ENCODE results near the gene CHP1. TPM values are rescaled to one million over a fixed set of nuclear protein-coding genes. Genes with fewer than 3 reads are reported as not detected.

The CHP1 gene
- total RNA-seq, 2 experiments from 2014 or later = 32.4 to 52.4 TPM

GRCh38 chr15:41256577-41257038 lies 25.5 kb downstream of the CHP1 start:
- POLR2A ChIA-PET = no interaction called here
- DNase-seq (ENCODE audit: low spot score) = no peak

GRCh38 chr15:41258750-41259471 lies 27.8 kb downstream of the CHP1 start:
- TF ChIP-seq EZH2phosphoT487 (IDR thresholded peaks at IDR 0.05; ENCODE audit: borderline replicate concordance, low read depth, low read length) (no peak), CTCF (conservative IDR thresholded peaks at IDR 0.05; ENCODE audit: low read length) (no peak)
- H3K36me3 ChIP-seq (ENCODE audit: insufficient read depth, low read length) = peaks cover 26% of the 10 kb centered on the region
- no peak overlapping the region for H2AFZ ChIP-seq (ENCODE audit: low read length)
- ChIA-PET POLR2A (interaction anchor here (0.5 to 1.3 kb wide), 4 partner anchors 13 to 150 kb away, joined by 3 to 6 read pairs (median 4); no protein-coding TSS in a partner anchor), CTCF (ENCODE audit: unreplicated experiment) (no interaction called here)
- intact Hi-C loops (cut with micrococcal nuclease; ENCODE audit: unreplicated experiment) = no loop called here
- H3K79me2 ChIP-seq (ENCODE audit: insufficient read depth, low read depth, low read length) = no peaks in the 10 kb centered on the region
- H3K4me3 ChIP-seq (ENCODE audit: low read depth, low read length, poor library complexity, severe bottlenecking) = no peak overlapping the region
- H3K4me2 ChIP-seq (ENCODE audit: low read length) = no peak overlapping the region
- no peaks in the 10 kb centered on the region for H3K9me3 ChIP-seq (ENCODE audit: low read length)
- H3K9me2 ChIP-seq (ENCODE audit: insufficient read depth, low read length) = no peaks in the 10 kb centered on the region
- no peaks in the 10 kb centered on the region for H4K20me1 ChIP-seq (ENCODE audit: insufficient read depth, low read length)
- no TSS peak for BruUV-seq (replicated peaks)
- H3K4me1 ChIP-seq (ENCODE audit: insufficient read depth, low read length, poor library complexity, severe bottlenecking) = peaks cover 24% of the 10 kb centered on the region
- peak; percentile 47 for DNase-seq (ENCODE audit: low spot score)
- H3K27ac ChIP-seq (ENCODE audit: low read depth, low read length, poor library complexity, severe bottlenecking) = peak overlapping the region; percentile 11

More at GRCh38 chr15:41256577-41257038, 25.5 kb downstream of the CHP1 start:
- BruUV-seq (replicated peaks) = no TSS peak
- H3K9me2 ChIP-seq (ENCODE audit: insufficient read depth, low read length) = no peaks in the 10 kb centered on the region
- H3K79me2 ChIP-seq (ENCODE audit: insufficient read depth, low read depth, low read length) = no peaks in the 10 kb centered on the region
- no peak overlapping the region for H3K27ac ChIP-seq (ENCODE audit: low read depth, low read length, poor library complexity, severe bottlenecking)
- CTCF ChIA-PET (ENCODE audit: unreplicated experiment) = no interaction called here
- H3K4me2 ChIP-seq (ENCODE audit: low read length) = no peak overlapping the region
- TF ChIP-seq EZH2phosphoT487 (IDR thresholded peaks at IDR 0.05; ENCODE audit: borderline replicate concordance, low read depth, low read length) = no peak
- no peak for TF ChIP-seq CTCF (conservative IDR thresholded peaks at IDR 0.05; ENCODE audit: low read length)
- H3K4me3 ChIP-seq (ENCODE audit: low read depth, low read length, poor library complexity, severe bottlenecking) = no peak overlapping the region
- no peaks in the 10 kb centered on the region for H3K9me3 ChIP-seq (ENCODE audit: low read length)
- no peak overlapping the region for H2AFZ ChIP-seq (ENCODE audit: low read length)
- H3K4me1 ChIP-seq (ENCODE audit: insufficient read depth, low read length, poor library complexity, severe bottlenecking) = peaks cover 24% of the 10 kb centered on the region
- peaks cover 14% of the 10 kb centered on the region; the same call in 1 of the 2 replicates for H3K36me3 ChIP-seq (ENCODE audit: insufficient read depth, low read length)
- intact Hi-C loops (cut with micrococcal nuclease; ENCODE audit: unreplicated experiment) = no loop called here
- no peaks in the 10 kb centered on the region for H4K20me1 ChIP-seq (ENCODE audit: insufficient read depth, low read length)

Data from OCI-LY7 (cell line).